ENCODE measurements around the gene POLR2L.
A peak's percentile ranks its signal among the peaks of the same experiment; 100 is the strongest.

The POLR2L gene

GRCh38 chr11:865462-866430 lies 23.4 kb upstream of the POLR2L start:
- no peak for TF ChIP-seq POLR2AphosphoS5 (IDR thresholded peaks at IDR 0.05; ENCODE audit: low read depth, low read length)
- TF ChIP-seq REST (IDR thresholded peaks at IDR 0.05; ENCODE audit: insufficient read depth in 1 of 2, low read depth in 2 of 2, low read length in 2 of 2): no peak
- no peak for TF ChIP-seq FOXP2 (optimal IDR thresholded peaks at IDR 0.05; ENCODE audit: borderline replicate concordance, extremely low read depth, extremely low read length, insufficient read depth)
- no peak for TF ChIP-seq SIN3A (IDR thresholded peaks at IDR 0.05; ENCODE audit: borderline replicate concordance, insufficient read depth, low read length)
- TF ChIP-seq TAF1 (IDR thresholded peaks at IDR 0.05; ENCODE audit: borderline replicate concordance, insufficient read depth, low read length): no peak

GRCh38 chr11:864898-865297 lies 22.6 kb upstream of the POLR2L start:
- TF ChIP-seq FOXP2 (optimal IDR thresholded peaks at IDR 0.05; ENCODE audit: borderline replicate concordance, extremely low read depth, extremely low read length, insufficient read depth) (no peak), REST (IDR thresholded peaks at IDR 0.05; ENCODE audit: insufficient read depth in 1 of 2, low read depth in 2 of 2, low read length in 2 of 2) (no peak), SIN3A (IDR thresholded peaks at IDR 0.05; ENCODE audit: borderline replicate concordance, insufficient read depth, low read length) (no peak), TAF1 (IDR thresholded peaks at IDR 0.05; ENCODE audit: borderline replicate concordance, insufficient read depth, low read length) (no peak), POLR2AphosphoS5 (IDR thresholded peaks at IDR 0.05; ENCODE audit: low read depth, low read length) (no peak)

GRCh38 chr11:863910-864827 lies 21.8 kb upstream of the POLR2L start:
- peak; percentile 44; the same call in 1 of the 2 replicates for TF ChIP-seq POLR2AphosphoS5 (IDR thresholded peaks at IDR 0.05; ENCODE audit: low read depth, low read length)
- TF ChIP-seq REST (IDR thresholded peaks at IDR 0.05; ENCODE audit: insufficient read depth in 1 of 2, low read depth in 2 of 2, low read length in 2 of 2): no peak
- no peak for TF ChIP-seq SIN3A (IDR thresholded peaks at IDR 0.05; ENCODE audit: borderline replicate concordance, insufficient read depth, low read length)

- TF ChIP-seq TAF1 (IDR thresholded peaks at IDR 0.05; ENCODE audit: borderline replicate concordance, insufficient read depth, low read length) (no peak), POLR2AphosphoS5 (IDR thresholded peaks at IDR 0.05; ENCODE audit: low read depth, low read length) (no peak), REST (IDR thresholded peaks at IDR 0.05; ENCODE audit: insufficient read depth in 1 of 2, low read depth in 2 of 2, low read length in 2 of 2) (no peak), FOXP2 (optimal IDR thresholded peaks at IDR 0.05; ENCODE audit: borderline replicate concordance, extremely low read depth, extremely low read length, insufficient read depth) (no peak), SIN3A (IDR thresholded peaks at IDR 0.05; ENCODE audit: borderline replicate concordance, insufficient read depth, low read length) (no peak)
Observed at GRCh38 chr11:863023-863909, 20.9 kb upstream of the POLR2L start.
